Aortic smooth muscle cell (primary cell): ENCODE data around the gene KLHL40. TPM values are rescaled to one million over a fixed set of nuclear protein-coding genes. Genes with fewer than 3 reads are reported as not detected.

Experiments used
- total RNA-seq: library from RNA; depleted of rRNA; stranded (reverse); fragments of >200 nt; gene quantifications from 2 replicates; pipeline ENCODE4 v1.2.3, GENCODE V29; 2014

KLHL40 gene, protein sequence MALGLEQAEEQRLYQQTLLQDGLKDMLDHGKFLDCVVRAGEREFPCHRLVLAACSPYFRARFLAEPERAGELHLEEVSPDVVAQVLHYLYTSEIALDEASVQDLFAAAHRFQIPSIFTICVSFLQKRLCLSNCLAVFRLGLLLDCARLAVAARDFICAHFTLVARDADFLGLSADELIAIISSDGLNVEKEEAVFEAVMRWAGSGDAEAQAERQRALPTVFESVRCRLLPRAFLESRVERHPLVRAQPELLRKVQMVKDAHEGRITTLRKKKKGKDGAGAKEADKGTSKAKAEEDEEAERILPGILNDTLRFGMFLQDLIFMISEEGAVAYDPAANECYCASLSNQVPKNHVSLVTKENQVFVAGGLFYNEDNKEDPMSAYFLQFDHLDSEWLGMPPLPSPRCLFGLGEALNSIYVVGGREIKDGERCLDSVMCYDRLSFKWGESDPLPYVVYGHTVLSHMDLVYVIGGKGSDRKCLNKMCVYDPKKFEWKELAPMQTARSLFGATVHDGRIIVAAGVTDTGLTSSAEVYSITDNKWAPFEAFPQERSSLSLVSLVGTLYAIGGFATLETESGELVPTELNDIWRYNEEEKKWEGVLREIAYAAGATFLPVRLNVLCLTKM
- total RNA-seq = not detected in 2 replicates

GRCh38 chr3:42685363-42685881 is at the start of gene KLHL40:
Gene KLHL40, plus strand, starts transcription at chr3:42685537. Its CDS starts 82 bp downstream, at chr3:42685619.

GRCh38 chr3:42653560-42654330 is 31.6 kb upstream of the KLHL40 start, which contains the start of gene ZBTB47:
Gene ZBTB47, plus strand, starts transcription at chr3:42653697. Its CDS starts 4,659 bp downstream, at chr3:42658356.

DNA sequence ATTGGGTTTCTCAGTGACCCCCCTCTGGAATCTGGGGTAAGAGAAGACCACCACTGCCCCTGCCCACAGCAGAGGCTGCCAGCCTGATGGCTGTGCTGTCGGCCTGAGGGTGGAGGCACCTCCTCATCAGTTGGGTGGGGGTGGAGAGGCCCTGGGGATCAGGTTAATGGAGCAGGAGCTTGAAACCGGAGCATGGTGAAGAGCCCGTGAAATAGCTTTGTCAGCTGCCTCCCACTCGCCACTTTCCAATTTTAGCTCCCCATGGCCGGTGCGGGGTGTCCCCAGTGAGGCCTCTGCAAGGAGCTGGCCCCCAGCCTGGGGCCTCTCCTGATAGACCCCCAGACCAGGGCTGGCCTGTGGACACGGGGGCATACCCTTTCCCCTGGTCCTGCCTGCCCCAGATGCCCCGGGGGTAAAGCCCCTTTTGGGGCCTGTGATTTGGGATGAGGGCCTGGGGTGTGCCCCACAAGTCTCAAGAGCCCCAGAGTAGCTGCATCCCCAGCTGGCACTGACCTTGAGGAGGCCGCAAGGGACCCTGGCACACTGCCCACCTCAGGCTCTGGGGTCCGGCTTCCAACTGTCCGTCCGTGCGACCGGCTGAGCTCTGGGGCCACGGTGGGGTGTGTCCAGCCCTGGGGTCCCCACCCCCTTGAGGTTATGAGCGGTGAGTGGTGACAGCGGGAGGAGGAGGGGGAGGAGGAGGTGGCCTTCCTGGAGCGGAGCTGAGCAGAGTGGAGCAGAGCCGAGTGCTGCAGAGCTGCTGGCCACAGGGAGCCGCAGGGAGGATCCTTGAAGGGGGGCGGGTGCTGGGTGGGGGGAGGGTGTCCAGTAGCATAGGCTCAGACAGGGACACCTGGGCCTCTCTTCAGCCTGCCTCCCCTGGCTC is 17.0 kb downstream of the KLHL40 start, which contains the start of gene HHATL:
TSS of gene HHATL (minus strand) at position 733 of the 886 bp plus-strand sequence. CDS start 1,972 bp downstream, outside the sequence.

Other genes starting within 250 kb of the KLHL40 start
- gene VIPR1, start 182.9 kb upstream of the KLHL40 start, total RNA-seq = 0.26 and 1.4 TPM in 2 replicates
- gene SEC22C, start 103.6 kb upstream of the KLHL40 start, total RNA-seq = 61.0 and 62.5 TPM in 2 replicates
- gene SS18L2, start 94.7 kb upstream of the KLHL40 start, total RNA-seq = 16.2 and 16.8 TPM in 2 replicates
- 44.1 and 59.3 TPM in 2 replicates for gene NKTR, start 84.9 kb upstream of the KLHL40 start, total RNA-seq
- 42.4 and 48.6 TPM in 2 replicates for gene ZBTB47, start 31.8 kb upstream of the KLHL40 start, total RNA-seq
- gene HHATL, start 17.3 kb downstream of the KLHL40 start, total RNA-seq = not detected in 2 replicates
- 0.50 and 1.1 TPM in 2 replicates for gene CCDC13, start 87.7 kb downstream of the KLHL40 start, total RNA-seq
- gene HIGD1A, start 119.0 kb downstream of the KLHL40 start, total RNA-seq = 169 and 198 TPM in 2 replicates
- 0.06 and 0.26 TPM in 2 replicates for gene ACKR2, start 123.9 kb downstream of the KLHL40 start, total RNA-seq
- not detected in 2 replicates for gene CYP8B1, start 190.3 kb downstream of the KLHL40 start, total RNA-seq
- 1.7 and 2.1 TPM in 2 replicates for gene ZNF662, start 220.6 kb downstream of the KLHL40 start, total RNA-seq